ENCODE results near the gene GPR39. TPM values are rescaled to one million over a fixed set of nuclear protein-coding genes. Genes with fewer than 3 reads are reported as not detected.

Gene GPR39
- total RNA-seq, 6 experiments from 2014 or later: 2.2 to 3.0 (median 2.5) TPM

- DNase-seq: no peak
- no peaks in the 10 kb centered on the region for H3K4me1 Mint-ChIP-seq (ENCODE audit: low read depth)
- no peaks in the 10 kb centered on the region for H3K36me3 Mint-ChIP-seq (ENCODE audit: low read depth)
- peaks cover 8% of the 10 kb centered on the region for H3K27me3 Mint-ChIP-seq (ENCODE audit: insufficient read depth)
- H3K27ac Mint-ChIP-seq: no peak overlapping the region
- no peak for TF ChIP-seq CTCF (IDR thresholded peaks at IDR 0.05)
- H3K9me3 Mint-ChIP-seq: no peaks in the 10 kb centered on the region; the same call in 1 of the 2 replicates
- no peak overlapping the region for H3K4me3 Mint-ChIP-seq
Measured at GRCh38 chr2:132568656-132569055, 152.1 kb downstream of the GPR39 start.

GRCh38 chr2:132573444-132574007 is 156.9 kb downstream of the GPR39 start:
- TF ChIP-seq CTCF (IDR thresholded peaks at IDR 0.05): no peak
- Mint-ChIP-seq H3K27ac (no peak overlapping the region), H3K4me1 (ENCODE audit: low read depth) (no peaks in the 10 kb centered on the region), H3K4me3 (no peak overlapping the region), H3K36me3 (ENCODE audit: low read depth) (no peaks in the 10 kb centered on the region), H3K9me3 (no peaks in the 10 kb centered on the region; the same call in 1 of the 2 replicates), H3K27me3 (ENCODE audit: insufficient read depth) (peaks cover 7% of the 10 kb centered on the region)
- DNase-seq: no peak

- Mint-ChIP-seq H3K9me3 (no peaks in the 10 kb centered on the region), H3K4me3 (no peak overlapping the region), H3K27ac (no peak overlapping the region), H3K36me3 (ENCODE audit: low read depth) (no peaks in the 10 kb centered on the region), H3K4me1 (ENCODE audit: low read depth) (no peaks in the 10 kb centered on the region), H3K27me3 (ENCODE audit: insufficient read depth) (peaks cover 3% of the 10 kb centered on the region; the same call in 1 of the 2 replicates)
- DNase-seq: no peak
- no peak for TF ChIP-seq CTCF (IDR thresholded peaks at IDR 0.05)
Measured at GRCh38 chr2:132577686-132578085, 161.1 kb downstream of the GPR39 start.

GRCh38 chr2:132581591-132581990 is 165.0 kb downstream of the GPR39 start:
- no peaks in the 10 kb centered on the region for H3K4me1 Mint-ChIP-seq (ENCODE audit: low read depth)
- H3K4me3 Mint-ChIP-seq: no peak overlapping the region
- no peak for TF ChIP-seq CTCF (IDR thresholded peaks at IDR 0.05)
- H3K9me3 Mint-ChIP-seq: no peaks in the 10 kb centered on the region
- H3K27ac Mint-ChIP-seq: no peak overlapping the region
- peaks cover 4% of the 10 kb centered on the region for H3K27me3 Mint-ChIP-seq (ENCODE audit: insufficient read depth)
- H3K36me3 Mint-ChIP-seq (ENCODE audit: low read depth): no peaks in the 10 kb centered on the region
- no peak for DNase-seq

GRCh38 chr2:132581991-132582738 is 165.6 kb downstream of the GPR39 start:
- TF ChIP-seq CTCF (IDR thresholded peaks at IDR 0.05): no peak
- Mint-ChIP-seq H3K27me3 (ENCODE audit: insufficient read depth) (peaks cover 4% of the 10 kb centered on the region), H3K4me1 (ENCODE audit: low read depth) (no peaks in the 10 kb centered on the region), H3K27ac (no peak overlapping the region), H3K4me3 (no peak overlapping the region), H3K9me3 (no peaks in the 10 kb centered on the region), H3K36me3 (ENCODE audit: low read depth) (no peaks in the 10 kb centered on the region)
- no peak for DNase-seq

Measured in HFFc6 (cell line).